Glutamatergic neuron (in vitro differentiated cells): ENCODE measurements around the gene CRYGA. TPM values are rescaled to one million over a fixed set of nuclear protein-coding genes. Genes with fewer than 3 reads are reported as not detected.
"Not testable (repeated sequence)": the region's sequence is repeated elsewhere in the genome, so short reads cannot be mapped to it uniquely, and the experiment has no call there.

Experiments
- DNase-seq: peaks from one replicate; pipeline ENCODE4 v3.0.0; 2022
- H3K27ac Mint-ChIP-seq: one replicate; pipeline ENCODE4 v1.8.0; 2020; ENCODE audit warnings: mild to moderate bottlenecking, mixed read lengths, inconsistent platforms; ENCODE audit not compliant: unreplicated experiment
- H3K27me3 Mint-ChIP-seq: one replicate; pipeline ENCODE4 v1.8.0; 2020; ENCODE audit warnings: mild to moderate bottlenecking, moderate library complexity, mixed read lengths, inconsistent platforms; ENCODE audit not compliant: unreplicated experiment
- H3K36me3 Mint-ChIP-seq: one replicate; pipeline ENCODE4 v1.8.0; 2020; ENCODE audit warnings: mild to moderate bottlenecking, mixed read lengths, inconsistent platforms; ENCODE audit not compliant: unreplicated experiment
- H3K4me1 Mint-ChIP-seq: one replicate; pipeline ENCODE4 v1.8.0; 2020; ENCODE audit warnings: mild to moderate bottlenecking, low read depth, mixed read lengths, inconsistent platforms; ENCODE audit not compliant: unreplicated experiment
- H3K4me3 Mint-ChIP-seq: one replicate; pipeline ENCODE4 v1.8.0; 2020; ENCODE audit warnings: mild to moderate bottlenecking, mixed read lengths, inconsistent platforms; ENCODE audit not compliant: unreplicated experiment
- H3K9me3 Mint-ChIP-seq: one replicate; pipeline ENCODE4 v1.8.0; 2020; ENCODE audit warnings: mild to moderate bottlenecking, moderate library complexity, mixed read lengths, inconsistent platforms; ENCODE audit not compliant: unreplicated experiment
- CTCF ChIP-seq: fragments of 200-600 bp; sonication (generic); IDR thresholded peaks from one replicate; pipeline ENCODE4 v1.5.0; 2021; ENCODE audit not compliant: partially characterized antibody, unreplicated experiment
- total RNA-seq: library from RNA; stranded (reverse); fragmentation: NEBNext Ultra II Directional; extraction: Animal tissue kit (Norgen Biotek cat#: 25700); gene quantifications from one replicate; pipeline ENCODE4 v1.2.1, GENCODE V29; 2021; ENCODE audit not compliant: unreplicated experiment

The CRYGA gene
- total RNA-seq, 1 donor from 2014 or later: not detected

GRCh38 chr2:208128136-208128535, 35.3 kb downstream of the CRYGA start:
- Mint-ChIP-seq H3K4me1 (no peaks in the 10 kb centered on the region), H3K9me3 (no peaks in the 10 kb centered on the region), H3K27ac (no peak overlapping the region), H3K27me3 (peaks cover 2% of the 10 kb centered on the region), H3K36me3 (no peaks in the 10 kb centered on the region), H3K4me3 (no peak overlapping the region)
- no peak for DNase-seq
- TF ChIP-seq CTCF: no peak

DNA sequence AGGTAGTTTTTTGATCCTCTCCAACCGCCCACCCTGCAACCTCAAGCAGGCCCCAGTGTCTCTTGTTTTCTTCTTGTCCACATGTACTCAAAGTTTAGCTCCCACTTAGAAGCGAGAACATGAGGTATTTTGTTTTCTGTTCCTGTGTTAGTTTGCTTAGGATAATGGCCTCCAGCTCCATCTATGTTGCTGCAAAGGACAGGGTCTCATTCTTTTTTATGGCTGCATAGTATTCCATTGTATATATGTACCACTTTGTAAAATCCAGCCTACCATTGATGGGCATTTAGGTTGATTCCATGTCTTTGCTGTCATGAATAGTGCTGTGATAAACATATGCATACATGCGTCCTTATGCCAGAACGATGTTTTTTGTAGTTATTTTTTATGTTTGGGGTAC, 36.3 kb downstream of the CRYGA start:
- TF ChIP-seq CTCF: no peak
- H3K4me3 Mint-ChIP-seq: no peak overlapping the region
- no peaks in the 10 kb centered on the region for H3K9me3 Mint-ChIP-seq
- H3K36me3 Mint-ChIP-seq: no peaks in the 10 kb centered on the region
- peaks cover 2% of the 10 kb centered on the region for H3K27me3 Mint-ChIP-seq
- no peaks in the 10 kb centered on the region for H3K4me1 Mint-ChIP-seq
- no peak for DNase-seq
- no peak overlapping the region for H3K27ac Mint-ChIP-seq

- H3K36me3 Mint-ChIP-seq: no peaks in the 10 kb centered on the region
- no peak for TF ChIP-seq CTCF
- no peak overlapping the region for H3K27ac Mint-ChIP-seq
- no peak for DNase-seq
- H3K4me3 Mint-ChIP-seq: no peak overlapping the region
- no peaks in the 10 kb centered on the region for H3K9me3 Mint-ChIP-seq
- peaks cover 2% of the 10 kb centered on the region for H3K27me3 Mint-ChIP-seq
- no peaks in the 10 kb centered on the region for H3K4me1 Mint-ChIP-seq
Measured at GRCh38 chr2:208125251-208125650, 38.1 kb downstream of the CRYGA start.

DNA sequence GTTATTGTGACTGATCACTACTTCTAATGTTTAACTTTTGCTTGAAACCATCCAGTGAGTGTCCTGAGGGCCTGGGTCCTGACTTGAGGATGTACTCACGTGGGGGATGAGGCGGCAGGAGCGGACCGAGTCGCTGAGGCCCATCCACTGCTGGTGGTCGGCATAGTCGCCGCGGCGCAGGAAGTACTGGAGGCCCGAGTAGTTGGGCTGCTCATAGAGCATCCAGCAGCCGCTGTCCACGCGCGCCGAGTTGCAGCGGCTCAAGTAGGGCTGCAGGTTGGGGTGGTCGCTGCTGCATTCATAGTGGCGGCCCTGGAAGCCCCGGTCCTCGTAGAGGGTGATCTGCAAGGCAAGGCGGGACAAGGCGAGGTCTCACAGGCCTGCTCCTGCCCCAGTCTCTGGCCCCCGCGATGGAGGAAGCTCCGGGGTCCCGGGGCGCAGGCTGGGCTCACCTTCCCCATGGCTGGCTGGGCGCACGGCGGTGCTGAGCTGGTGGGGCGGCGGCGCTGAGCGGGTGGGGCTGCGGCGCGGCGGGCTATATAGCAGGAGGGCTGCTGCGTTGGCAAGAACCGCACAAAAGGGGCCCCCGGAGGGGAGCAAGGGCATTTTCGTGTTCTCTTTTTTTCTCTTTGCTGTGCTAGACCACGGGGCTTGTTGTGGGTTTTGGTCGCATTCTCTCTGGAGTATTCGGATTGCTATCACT, 39.2 kb downstream of the CRYGA start, which contains the start of gene CRYGD:
Gene CRYGD, minus strand, starts transcription at position 512 of the 703 bp plus-strand sequence. Its CDS starts 51 bp downstream, at position 461.
- not testable (repeated sequence) for H3K36me3 Mint-ChIP-seq, H3K27ac Mint-ChIP-seq, H3K27me3 Mint-ChIP-seq, H3K9me3 Mint-ChIP-seq, H3K4me1 Mint-ChIP-seq
- H3K4me3 Mint-ChIP-seq: peak within 1 kb of the TSS; percentile 80
- DNase-seq: peak; percentile 41

- no peak for DNase-seq
- no peaks in the 10 kb centered on the region for H3K36me3 Mint-ChIP-seq
- no peaks in the 10 kb centered on the region for H3K9me3 Mint-ChIP-seq
- TF ChIP-seq CTCF: no peak
- H3K27me3 Mint-ChIP-seq: no peaks in the 10 kb centered on the region
- H3K27ac Mint-ChIP-seq: no peak overlapping the region
- no peak overlapping the region for H3K4me3 Mint-ChIP-seq
- H3K4me1 Mint-ChIP-seq: no peaks in the 10 kb centered on the region
Measured at GRCh38 chr2:208122248-208122647, 41.1 kb downstream of the CRYGA start.
